Endothelial cell of umbilical vein (primary cell): ENCODE measurements around the gene TMEM127. TPM values are rescaled to one million over a fixed set of nuclear protein-coding genes. Genes with fewer than 3 reads are reported as not detected.

Experiments used
- BruUV-seq: library from RNA; stranded (reverse); fragments of 400-500 nt; replicated peaks from 2 replicates; lab custom pipeline; 2021; lab: Mats Ljungman, UMichigan
- CTCF ChIA-PET: fragments of 300-600, 350-600 bp; sonication (Branson Sonifier 250); formaldehyde crosslinking; loops from one replicate; lab custom pipeline; 2021; ENCODE audit warnings: antibody characterized with exemption, inconsistent platforms; lab: Charles Lee
- POLR2A ChIA-PET: fragments of 300-600, 350-600 bp; sonication (Branson Sonifier 250); formaldehyde crosslinking; loops from one replicate; lab custom pipeline; 2021; ENCODE audit warnings: antibody characterized with exemption, inconsistent platforms; lab: Charles Lee
- DNase-seq: peaks from one replicate; pipeline ENCODE4 v3.0.0-alpha.2; 2011; ENCODE audit warnings: low read depth, low spot score
- FAIRE-seq: peaks from 2 replicates; lab custom pipeline; 2011; peaks lifted over from hg19 to GRCh38; lab: Jason Lieb, UNC
- H2AFZ ChIP-seq: 2 replicates; pipeline ENCODE4 v1.6.0; 2012; ENCODE audit warnings: low read depth, low read length, control low read depth, inconsistent platforms
- H3K27ac ChIP-seq: 2 replicates; pipeline ENCODE4 v1.5.1; 2011; ENCODE audit warnings: low read depth, mild to moderate bottlenecking, control low read depth, low read length, moderate library complexity; ENCODE audit not compliant: insufficient read depth
- H3K27me3 ChIP-seq, 2 experiments: 2 replicates each; pipeline versions ENCODE4 v1.6.0 to v1.6.1; 2011; ENCODE audit warnings: low read length in 2 of 2, mixed read lengths in 1 of 2; ENCODE audit not compliant: control insufficient read depth in 2 of 2, insufficient read depth in 2 of 2
- H3K36me3 ChIP-seq, 2 experiments: 2 replicates in 1 of 2; 3 replicates in 1 of 2; pipeline ENCODE4 v1.5.1; 2011; ENCODE audit warnings: low read length in 2 of 2, mild to moderate bottlenecking in 1 of 2, moderate library complexity in 1 of 2; ENCODE audit not compliant: control insufficient read depth in 2 of 2, insufficient read depth in 2 of 2; ENCODE audit errors: extremely low read depth in 1 of 2
- H3K4me1 ChIP-seq: 3 replicates; pipeline ENCODE4 v1.5.1; 2011; ENCODE audit warnings: mild to moderate bottlenecking, low read length; ENCODE audit not compliant: control insufficient read depth, insufficient read depth; ENCODE audit errors: extremely low read depth
- H3K4me2 ChIP-seq: 2 replicates; pipeline ENCODE4 v1.6.1; 2011; ENCODE audit warnings: low read length, control low read depth, mixed read lengths; ENCODE audit not compliant: insufficient read depth
- H3K4me3 ChIP-seq, 3 experiments: fragments of 200-600 bp in 1 of 3; sonication (generic), shearing (Covaris generic) in 1 of 3; replicated peaks in 1 of 3; 2 replicates each; pipeline ENCODE4 v1.5.1; 2011 to 2016; ENCODE audit warnings: control low read depth in 3 of 3, low read length in 3 of 3, mild to moderate bottlenecking in 2 of 3, inconsistent platforms in 1 of 3, low read depth in 1 of 3, moderate library complexity in 1 of 3; ENCODE audit not compliant: insufficient read depth in 1 of 3
- H3K79me2 ChIP-seq: 2 replicates; pipeline ENCODE4 v1.6.0; 2012; ENCODE audit warnings: low read length, inconsistent platforms; ENCODE audit not compliant: control insufficient read depth, insufficient read depth
- H3K9ac ChIP-seq: replicated peaks from 2 replicates; pipeline ENCODE3; 2011; ENCODE audit warnings: low read length, control low read depth; ENCODE audit not compliant: insufficient read depth; ENCODE audit errors: extremely low read depth
- H3K9me1 ChIP-seq: replicated peaks from 3 replicates; pipeline ENCODE4 v1.6.0; 2011; ENCODE audit warnings: mild to moderate bottlenecking, low read length; ENCODE audit not compliant: control insufficient read depth, insufficient read depth; ENCODE audit errors: extremely low read depth
- H3K9me3 ChIP-seq: replicated peaks from 2 replicates; pipeline ENCODE4 v1.5.1; 2012; ENCODE audit warnings: low read length, inconsistent platforms; ENCODE audit not compliant: control insufficient read depth, insufficient read depth
- H4K20me1 ChIP-seq: replicated peaks from 2 replicates; pipeline ENCODE3; 2011; ENCODE audit warnings: mild to moderate bottlenecking, low read length; ENCODE audit not compliant: control insufficient read depth, insufficient read depth; ENCODE audit errors: extremely low read depth
- CTCF ChIP-seq, 2 donors: IDR thresholded peaks; 1 replicate in 1 of 2; 2 replicates in 1 of 2; pipeline ENCODE4 v1.5.1; 2011; ENCODE audit warnings: low read length in 2 of 2, mild to moderate bottlenecking in 2 of 2, moderate library complexity in 2 of 2, control low read depth in 1 of 2, inconsistent platforms in 1 of 2, low read depth in 1 of 2; ENCODE audit not compliant: insufficient read depth in 1 of 2; ENCODE audit errors: extremely low read depth in 1 of 2
- EZH2 ChIP-seq: IDR thresholded peaks from 2 replicates; pipeline ENCODE4 v1.6.1; 2012; ENCODE audit warnings: borderline replicate concordance, low read depth, mild to moderate bottlenecking, moderate library complexity, low read length, inconsistent platforms; ENCODE audit not compliant: severe bottlenecking
- FOS ChIP-seq: IDR thresholded peaks from 2 replicates; pipeline ENCODE4 v1.6.1; 2011; ENCODE audit warnings: mild to moderate bottlenecking, low read length, moderate library complexity, borderline replicate concordance; ENCODE audit not compliant: insufficient read depth
- GATA2 ChIP-seq: IDR thresholded peaks from 2 replicates; pipeline ENCODE4 v1.7.0; 2011; ENCODE audit warnings: low read depth, mild to moderate bottlenecking, moderate library complexity, mixed read lengths, low read length; ENCODE audit not compliant: insufficient read length, insufficient read depth
- JUN ChIP-seq: IDR thresholded peaks from 2 replicates; pipeline ENCODE4 v1.6.1; 2011; ENCODE audit warnings: borderline replicate concordance, low read depth; ENCODE audit not compliant: insufficient read length, insufficient read depth
- MAX ChIP-seq: IDR thresholded peaks from 2 replicates; pipeline ENCODE4 v1.6.1; 2011; ENCODE audit not compliant: insufficient read depth, insufficient read length
- MYC ChIP-seq: IDR thresholded peaks from one replicate; pipeline ENCODE4 v1.6.1; 2011; ENCODE audit warnings: mild to moderate bottlenecking, low read depth, low read length
- POLR2A ChIP-seq: IDR thresholded peaks from 2 replicates; pipeline ENCODE4 v1.6.1; 2012; ENCODE audit warnings: low read depth, mild to moderate bottlenecking, control low read depth, low read length
- POLR2AphosphoS5 ChIP-seq: IDR thresholded peaks from 2 replicates; pipeline ENCODE4 v1.6.1; 2012; ENCODE audit warnings: low read depth, mild to moderate bottlenecking, control low read depth, low read length, moderate library complexity; ENCODE audit not compliant: insufficient read depth
- dilution Hi-C: fragments of 300-500 bp; cut with MboI; formaldehyde crosslinking; loops from one replicate; pipeline ENCODE4 v1.15.0; 2019; ENCODE audit warnings: low sequenced_read_pairs; ENCODE audit not compliant: extremely low pct_ligation_motif_present
- intact Hi-C: fragments of 100-400 bp; cut with micrococcal nuclease; formaldehyde crosslinking; loops from one replicate; pipeline ENCODE4 v1.10.0; 2022
- polyA plus RNA-seq, 4 experiments: library from polyadenylated mRNA; depleted of rRNA in 3 of 4; stranded (reverse) in 3 of 4; unstranded in 1 of 4; fragments of >200 nt; gene quantifications; 2 replicates each; pipeline versions ENCODE4 v1.2.1 to v1.2.3, GENCODE V29; 2011 to 2012; ENCODE audit warnings: missing spikeins in 1 of 4
- total RNA-seq: library from RNA; stranded (reverse); gene quantifications from 2 replicates; pipeline ENCODE4 v1.2.3, GENCODE V29; 2021

The TMEM127 gene
- total and polyA plus RNA-seq, 2 donors (not counting 3 experiments of a cell fraction or from before 2014, with no cell fraction given) = 48.4 to 75.7 TPM

GRCh38 chr2:96265349-96265839, 403 bp downstream of the TMEM127 start:
- Histone ChIP-seq H3K27me3 (no peaks in the 10 kb centered on the region), H3K9me3 (no peaks in the 10 kb centered on the region), H3K79me2 (peaks cover 45% of the 10 kb centered on the region), H4K20me1 (no peaks in the 10 kb centered on the region), H3K36me3 (peaks cover 9 to 21% of the 10 kb centered on the region in 2 experiments), H2AFZ (peak overlapping the region; percentile 68), H3K4me1 (peaks cover 27% of the 10 kb centered on the region), H3K4me2 (peak overlapping the region; percentile 91), H3K9ac (peak overlapping the region; percentile 77), H3K9me1 (no peaks in the 10 kb centered on the region), H3K4me3 (peak overlapping the region; percentile 69 to 92 (median 91)), H3K27ac (peak overlapping the region; percentile 63)
- no peak for TF ChIP-seq MYC
- no peak for TF ChIP-seq EZH2
- TF ChIP-seq FOS = no peak
- TF ChIP-seq CTCF (IDR thresholded peaks at IDR 0.05; ENCODE audit: extremely low read depth in 1 of 2, insufficient read depth in 1 of 2, low read depth in 1 of 2, low read length in 2 of 2) = no peak
- TF ChIP-seq JUN = no peak
- TF ChIP-seq GATA2 = no peak
- TF ChIP-seq MAX = no peak
- no peak for TF ChIP-seq POLR2A
- no peak for TF ChIP-seq POLR2AphosphoS5
- ChIA-PET CTCF (interaction anchor here (1.0 to 3.6 kb wide), 9 partner anchors 11 to 273 kb away, joined by 3 to 32 read pairs (median 9); partner anchors contain the start of genes ASTL and STARD7), POLR2A (interaction anchor here (0.9 to 1.2 kb wide), 3 partner anchors 11 to 57 kb away, joined by 3 to 6 read pairs (median 3); no protein-coding TSS in a partner anchor)
- BruUV-seq = TSS peak; percentile 20
- peak; percentile 46 for DNase-seq
- dilution Hi-C loops (no loop called here), intact Hi-C loops (loop anchor here (5.0 kb wide), 3 partner anchors 42 to 477 kb away; partner anchors contain the start of genes LMAN2L, NCAPH and SNRNP200)
- no peak for FAIRE-seq
